HG03103 (cell line): ENCODE measurements around the gene ZNF318.

ENCODE experiments used
- ATAC-seq: cut with Tn5 transposase; IDR thresholded peaks from one replicate; pipeline ENCODE4 v1.9.1; 2021; ENCODE audit warnings: low read depth; ENCODE audit not compliant: unreplicated experiment

ZNF318 gene

GRCh38 chr6:43286456-43286979 lies 82.9 kb downstream of the ZNF318 start:
- ATAC-seq: no peak
